Measurements from ENCODE around the gene NEMF. TPM values are rescaled to one million over a fixed set of nuclear protein-coding genes. Genes with fewer than 3 reads are reported as not detected.

Gene NEMF
- total RNA-seq, 1 donor from 2014 or later, result 61.5 TPM

DNA sequence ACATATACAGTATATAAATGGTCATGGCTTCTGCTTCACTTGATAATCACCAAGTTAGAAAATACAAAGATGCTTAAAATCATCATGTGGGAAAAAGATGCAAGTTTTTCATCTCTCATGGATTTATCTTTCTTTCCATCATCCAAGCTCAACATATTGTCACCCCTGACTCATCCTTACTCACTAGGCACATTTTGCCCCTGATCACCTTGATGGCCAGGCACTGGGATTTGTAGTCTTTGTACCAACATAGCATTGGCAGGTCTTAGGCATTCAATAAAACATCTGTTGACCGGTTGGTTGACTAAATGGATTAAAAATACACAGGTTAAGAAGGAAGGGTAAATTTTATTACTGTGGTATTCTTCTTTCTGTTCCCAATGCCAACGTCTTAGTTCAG is 56.6 kb downstream of the NEMF start:
- no peak overlapping the region for H3K27ac Mint-ChIP-seq (ENCODE audit: unreplicated experiment)
- Histone ChIP-seq H3K36me3 (ENCODE audit: insufficient read depth, low read length) (peaks cover 58% of the 10 kb centered on the region), H3K9me3 (ENCODE audit: insufficient read depth, low read depth, low read length) (no peaks in the 10 kb centered on the region), H3K79me2 (ENCODE audit: insufficient read depth, low read length) (no peaks in the 10 kb centered on the region), H3K27me3 (ENCODE audit: insufficient read depth, low read length) (no peaks in the 10 kb centered on the region), H3K4me3 (ENCODE audit: insufficient read depth, low read depth, low read length) (no peak overlapping the region), H3K4me2 (ENCODE audit: low read length) (no peak overlapping the region), H2AFZ (ENCODE audit: low read depth, low read length) (no peak overlapping the region), H3K27ac (ENCODE audit: low read depth, low read length) (no peak overlapping the region), H4K20me1 (ENCODE audit: insufficient read depth, low read length) (no peaks in the 10 kb centered on the region), H3K4me1 (ENCODE audit: insufficient read depth, low read length) (no peaks in the 10 kb centered on the region), H3K9ac (ENCODE audit: low read length) (no peak overlapping the region)
- TF ChIP-seq, protein P1, sequence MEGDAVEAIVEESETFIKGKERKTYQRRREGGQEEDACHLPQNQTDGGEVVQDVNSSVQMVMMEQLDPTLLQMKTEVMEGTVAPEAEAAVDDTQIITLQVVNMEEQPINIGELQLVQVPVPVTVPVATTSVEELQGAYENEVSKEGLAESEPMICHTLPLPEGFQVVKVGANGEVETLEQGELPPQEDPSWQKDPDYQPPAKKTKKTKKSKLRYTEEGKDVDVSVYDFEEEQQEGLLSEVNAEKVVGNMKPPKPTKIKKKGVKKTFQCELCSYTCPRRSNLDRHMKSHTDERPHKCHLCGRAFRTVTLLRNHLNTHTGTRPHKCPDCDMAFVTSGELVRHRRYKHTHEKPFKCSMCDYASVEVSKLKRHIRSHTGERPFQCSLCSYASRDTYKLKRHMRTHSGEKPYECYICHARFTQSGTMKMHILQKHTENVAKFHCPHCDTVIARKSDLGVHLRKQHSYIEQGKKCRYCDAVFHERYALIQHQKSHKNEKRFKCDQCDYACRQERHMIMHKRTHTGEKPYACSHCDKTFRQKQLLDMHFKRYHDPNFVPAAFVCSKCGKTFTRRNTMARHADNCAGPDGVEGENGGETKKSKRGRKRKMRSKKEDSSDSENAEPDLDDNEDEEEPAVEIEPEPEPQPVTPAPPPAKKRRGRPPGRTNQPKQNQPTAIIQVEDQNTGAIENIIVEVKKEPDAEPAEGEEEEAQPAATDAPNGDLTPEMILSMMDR (IDR thresholded peaks at IDR 0.05; ENCODE audit: insufficient read depth, low read depth, low read length), result no peak
- no peak for TF ChIP-seq EZH2 (IDR thresholded peaks at IDR 0.05; ENCODE audit: insufficient read depth, low read length)
- H3K4me1 Mint-ChIP-seq (ENCODE audit: low read depth, unreplicated experiment), result peaks cover 6% of the 10 kb centered on the region
- H3K4me3 Mint-ChIP-seq (ENCODE audit: unreplicated experiment), result no peak overlapping the region
- no peaks in the 10 kb centered on the region for H3K9me3 Mint-ChIP-seq (ENCODE audit: unreplicated experiment)
- no peaks in the 10 kb centered on the region for H3K27me3 Mint-ChIP-seq (ENCODE audit: low read depth, unreplicated experiment)
- peaks cover 22% of the 10 kb centered on the region for H3K36me3 Mint-ChIP-seq (ENCODE audit: low read depth, unreplicated experiment)
- no peak for FAIRE-seq
- DNase-seq (ENCODE audit: low read depth), result no peak

DNA sequence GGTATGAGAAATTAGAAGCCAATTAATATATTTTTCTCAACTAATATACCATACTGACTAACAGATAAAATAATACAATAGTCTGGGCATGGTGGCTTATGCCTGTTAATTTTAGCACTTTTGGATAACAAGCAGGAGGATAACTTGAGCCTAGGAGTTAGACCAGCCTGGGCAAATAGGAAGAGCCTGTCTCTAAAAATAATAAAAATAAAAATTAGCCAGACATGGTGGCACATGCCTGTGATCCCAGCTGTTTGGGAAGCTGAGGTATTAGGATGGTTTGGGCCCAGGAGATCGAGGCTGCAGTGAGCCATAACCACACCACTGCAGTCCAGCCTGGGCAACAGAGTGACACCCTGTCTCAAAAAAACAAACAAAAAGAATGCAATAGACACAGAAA is 60.0 kb downstream of the NEMF start:
- Histone ChIP-seq H3K9me3 (ENCODE audit: insufficient read depth, low read depth, low read length) (no peaks in the 10 kb centered on the region), H3K9ac (ENCODE audit: low read length) (no peak overlapping the region), H3K4me1 (ENCODE audit: insufficient read depth, low read length) (no peaks in the 10 kb centered on the region), H2AFZ (ENCODE audit: low read depth, low read length) (no peak overlapping the region), H3K4me3 (ENCODE audit: insufficient read depth, low read depth, low read length) (no peak overlapping the region), H3K79me2 (ENCODE audit: insufficient read depth, low read length) (no peaks in the 10 kb centered on the region), H3K27me3 (ENCODE audit: insufficient read depth, low read length) (no peaks in the 10 kb centered on the region), H3K27ac (ENCODE audit: low read depth, low read length) (no peak overlapping the region), H3K4me2 (ENCODE audit: low read length) (no peak overlapping the region), H4K20me1 (ENCODE audit: insufficient read depth, low read length) (peaks cover 3% of the 10 kb centered on the region), H3K36me3 (ENCODE audit: insufficient read depth, low read length) (peaks cover 45% of the 10 kb centered on the region)
- peaks cover 6% of the 10 kb centered on the region for H3K4me1 Mint-ChIP-seq (ENCODE audit: low read depth, unreplicated experiment)
- TF ChIP-seq, protein P1 (IDR thresholded peaks at IDR 0.05; ENCODE audit: insufficient read depth, low read depth, low read length), result no peak
- no peak for TF ChIP-seq EZH2 (IDR thresholded peaks at IDR 0.05; ENCODE audit: insufficient read depth, low read length)
- H3K27me3 Mint-ChIP-seq (ENCODE audit: low read depth, unreplicated experiment), result no peaks in the 10 kb centered on the region
- H3K27ac Mint-ChIP-seq (ENCODE audit: unreplicated experiment), result no peak overlapping the region
- no peaks in the 10 kb centered on the region for H3K9me3 Mint-ChIP-seq (ENCODE audit: unreplicated experiment)
- H3K36me3 Mint-ChIP-seq (ENCODE audit: low read depth, unreplicated experiment), result peaks cover 13% of the 10 kb centered on the region
- no peak overlapping the region for H3K4me3 Mint-ChIP-seq (ENCODE audit: unreplicated experiment)
- no peak for DNase-seq (ENCODE audit: low read depth)
- FAIRE-seq, result no peak

DNA sequence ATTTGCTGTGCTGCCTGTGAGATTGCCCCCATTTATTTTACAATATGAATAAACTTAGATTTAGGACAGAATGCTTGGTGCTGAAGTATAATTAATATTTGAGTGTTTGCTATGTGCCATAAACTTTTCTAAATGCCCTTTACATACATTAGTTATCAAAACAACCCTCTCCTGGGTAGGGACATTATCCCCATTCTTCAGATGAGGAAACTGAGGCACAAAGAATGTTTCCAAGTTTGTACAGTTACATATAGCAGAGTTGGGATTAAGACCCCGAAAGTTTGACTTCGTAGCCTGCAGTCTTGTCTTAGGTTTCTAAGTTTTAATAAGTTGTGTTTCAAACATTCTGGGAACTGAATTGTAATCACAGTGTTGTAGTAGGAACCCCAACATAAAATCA is 66.3 kb downstream of the NEMF start:
- H3K36me3 ChIP-seq (ENCODE audit: insufficient read depth, low read length), result peaks cover 62% of the 10 kb centered on the region
- no peaks in the 10 kb centered on the region for H3K79me2 ChIP-seq (ENCODE audit: insufficient read depth, low read length)
- H3K27me3 Mint-ChIP-seq (ENCODE audit: low read depth, unreplicated experiment), result no peaks in the 10 kb centered on the region
- no peaks in the 10 kb centered on the region for H3K9me3 ChIP-seq (ENCODE audit: insufficient read depth, low read depth, low read length)
- H3K4me1 ChIP-seq (ENCODE audit: insufficient read depth, low read length), result no peaks in the 10 kb centered on the region
- TF ChIP-seq EZH2 (IDR thresholded peaks at IDR 0.05; ENCODE audit: insufficient read depth, low read length), result no peak
- TF ChIP-seq, protein P1 (IDR thresholded peaks at IDR 0.05; ENCODE audit: insufficient read depth, low read depth, low read length), result no peak
- H3K9me3 Mint-ChIP-seq (ENCODE audit: unreplicated experiment), result no peaks in the 10 kb centered on the region
- no peaks in the 10 kb centered on the region for H3K27me3 ChIP-seq (ENCODE audit: insufficient read depth, low read length)
- no peak overlapping the region for H3K27ac ChIP-seq (ENCODE audit: low read depth, low read length)
- no peak overlapping the region for H3K4me2 ChIP-seq (ENCODE audit: low read length)
- no peak overlapping the region for H2AFZ ChIP-seq (ENCODE audit: low read depth, low read length)
- no peak for FAIRE-seq
- no peak overlapping the region for H3K4me3 Mint-ChIP-seq (ENCODE audit: unreplicated experiment)
- H3K4me3 ChIP-seq (ENCODE audit: insufficient read depth, low read depth, low read length), result no peak overlapping the region
- no peak for DNase-seq (ENCODE audit: low read depth)
- peaks cover 3% of the 10 kb centered on the region for H4K20me1 ChIP-seq (ENCODE audit: insufficient read depth, low read length)
- H3K4me1 Mint-ChIP-seq (ENCODE audit: low read depth, unreplicated experiment), result no peaks in the 10 kb centered on the region
- H3K9ac ChIP-seq (ENCODE audit: low read length), result no peak overlapping the region
- H3K36me3 Mint-ChIP-seq (ENCODE audit: low read depth, unreplicated experiment), result peaks cover 12% of the 10 kb centered on the region
- H3K27ac Mint-ChIP-seq (ENCODE audit: unreplicated experiment), result peak overlapping the region; percentile 19
